Cerebellar nuclear complex (tissue), 1 donor: Measurements from ENCODE around the gene ANO1.
"Not testable (repeated sequence)": the region's sequence is repeated elsewhere in the genome, so short reads cannot be mapped to it uniquely, and the experiment has no call there.

Experiments
- DNase-seq, 2 experiments: peaks; one replicate each; lab custom pipeline; 2025; lab: John Stamatoyannopoulos, UW

Gene ANO1

GRCh38 chr11:70191495-70192140, 113.5 kb downstream of the ANO1 start:
- no peak for DNase-seq

- no peak for DNase-seq
Measured at GRCh38 chr11:70192666-70193410, 114.7 kb downstream of the ANO1 start.

- no peak for DNase-seq
Measured at GRCh38 chr11:70193411-70194292, 115.5 kb downstream of the ANO1 start.

- DNase-seq, result no peak
Measured at GRCh38 chr11:70194792-70195791, 117.0 kb downstream of the ANO1 start.

GRCh38 chr11:70200212-70200844, 122.2 kb downstream of the ANO1 start:
- no peak for DNase-seq

GRCh38 chr11:70201047-70201446, 122.9 kb downstream of the ANO1 start:
- not testable (repeated sequence) for DNase-seq

- DNase-seq, result no peak
Measured at GRCh38 chr11:70201882-70202861, 124.1 kb downstream of the ANO1 start.

- peak in 1 of 2 experiments; percentile 62 for DNase-seq
Measured at GRCh38 chr11:70202920-70203750, 125.0 kb downstream of the ANO1 start, which contains the start of gene FADD. Gene FADD, plus strand, starts transcription at chr11:70203296. Its CDS starts 164 bp downstream, at chr11:70203460.

- DNase-seq, result no peak
Measured at GRCh38 chr11:70203751-70204465, 125.8 kb downstream of the ANO1 start.

- no peak for DNase-seq
Measured at GRCh38 chr11:70204466-70204799, 126.3 kb downstream of the ANO1 start.

- no peak for DNase-seq
Measured at GRCh38 chr11:70205049-70205725, 127.1 kb downstream of the ANO1 start.

GRCh38 chr11:70205766-70206165, 127.6 kb downstream of the ANO1 start:
- no peak for DNase-seq

- DNase-seq, result no peak
Measured at GRCh38 chr11:70206226-70206981, 128.3 kb downstream of the ANO1 start.

- DNase-seq, result no peak
Measured at GRCh38 chr11:70206982-70207376, 128.9 kb downstream of the ANO1 start.

GRCh38 chr11:70207531-70208131, 129.5 kb downstream of the ANO1 start:
- no peak for DNase-seq

GRCh38 chr11:70209391-70209912, 131.3 kb downstream of the ANO1 start:
- no peak for DNase-seq
